ENCODE measurements around the gene CUL3. TPM values are rescaled to one million over a fixed set of nuclear protein-coding genes. Genes with fewer than 3 reads are reported as not detected.

Gene CUL3
- total RNA-seq, 2 experiments from 2014 or later: 115 TPM

GRCh38 chr2:224572338-224572737 lies 12.8 kb downstream of the CUL3 start:
- ChIA-PET CTCF (no interaction called here), POLR2A (interaction anchor here (1.5 kb wide), 1 partner anchor 35 kb away, joined by 3 read pairs; no protein-coding TSS in a partner anchor)
- H3K36me3 Mint-ChIP-seq (ENCODE audit: low read depth): peaks cover 15% of the 10 kb centered on the region
- H3K27me3 Mint-ChIP-seq: no peaks in the 10 kb centered on the region
- peaks cover 99% of the 10 kb centered on the region for H3K4me1 Mint-ChIP-seq (ENCODE audit: low read depth)
- Histone ChIP-seq H3K4me3 (ENCODE audit: low read length) (no peak overlapping the region), H3K9me3 (ENCODE audit: control insufficient read depth in 1 of 2, insufficient read depth in 1 of 2, low read length in 2 of 2) (peaks cover 0 to 1% of the 10 kb centered on the region in 2 experiments), H3K27me3 (ENCODE audit: control insufficient read depth in 1 of 2, insufficient read depth in 2 of 2, low read length in 2 of 2) (no peaks in the 10 kb centered on the region), H3K4me1 (ENCODE audit: insufficient read depth, low read length) (peaks cover 30% of the 10 kb centered on the region), H3K27ac (ENCODE audit: low read depth in 1 of 2, low read length in 2 of 2) (no peak overlapping the region), H3K36me3 (ENCODE audit: insufficient read depth, low read length) (no peaks in the 10 kb centered on the region)
- no peak overlapping the region for H3K4me3 Mint-ChIP-seq
- H3K27ac Mint-ChIP-seq: no peak overlapping the region
- TF ChIP-seq, protein P1, sequence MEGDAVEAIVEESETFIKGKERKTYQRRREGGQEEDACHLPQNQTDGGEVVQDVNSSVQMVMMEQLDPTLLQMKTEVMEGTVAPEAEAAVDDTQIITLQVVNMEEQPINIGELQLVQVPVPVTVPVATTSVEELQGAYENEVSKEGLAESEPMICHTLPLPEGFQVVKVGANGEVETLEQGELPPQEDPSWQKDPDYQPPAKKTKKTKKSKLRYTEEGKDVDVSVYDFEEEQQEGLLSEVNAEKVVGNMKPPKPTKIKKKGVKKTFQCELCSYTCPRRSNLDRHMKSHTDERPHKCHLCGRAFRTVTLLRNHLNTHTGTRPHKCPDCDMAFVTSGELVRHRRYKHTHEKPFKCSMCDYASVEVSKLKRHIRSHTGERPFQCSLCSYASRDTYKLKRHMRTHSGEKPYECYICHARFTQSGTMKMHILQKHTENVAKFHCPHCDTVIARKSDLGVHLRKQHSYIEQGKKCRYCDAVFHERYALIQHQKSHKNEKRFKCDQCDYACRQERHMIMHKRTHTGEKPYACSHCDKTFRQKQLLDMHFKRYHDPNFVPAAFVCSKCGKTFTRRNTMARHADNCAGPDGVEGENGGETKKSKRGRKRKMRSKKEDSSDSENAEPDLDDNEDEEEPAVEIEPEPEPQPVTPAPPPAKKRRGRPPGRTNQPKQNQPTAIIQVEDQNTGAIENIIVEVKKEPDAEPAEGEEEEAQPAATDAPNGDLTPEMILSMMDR (IDR thresholded peaks at IDR 0.05): no peak
- ATAC-seq (ENCODE audit: poor library complexity) (no peak), DNase-seq (no peak)
- intact Hi-C loops (cut with DNase I, micrococcal nuclease): no loop called here
- H3K9me3 Mint-ChIP-seq: peaks cover 4% of the 10 kb centered on the region

- no peaks in the 10 kb centered on the region for H3K27me3 Mint-ChIP-seq
- peaks cover 30% of the 10 kb centered on the region for H3K36me3 Mint-ChIP-seq (ENCODE audit: low read depth)
- Histone ChIP-seq H3K4me3 (ENCODE audit: low read length) (no peak overlapping the region), H3K36me3 (ENCODE audit: insufficient read depth, low read length) (peaks cover 6% of the 10 kb centered on the region), H3K9me3 (ENCODE audit: control insufficient read depth in 1 of 2, insufficient read depth in 1 of 2, low read length in 2 of 2) (peaks cover 0 to 5% of the 10 kb centered on the region in 2 experiments), H3K27ac (ENCODE audit: low read depth in 1 of 2, low read length in 2 of 2) (no peak overlapping the region), H3K27me3 (ENCODE audit: control insufficient read depth in 1 of 2, insufficient read depth in 2 of 2, low read length in 2 of 2) (no peaks in the 10 kb centered on the region), H3K4me1 (ENCODE audit: insufficient read depth, low read length) (peaks cover 26% of the 10 kb centered on the region)
- ChIA-PET POLR2A (no interaction called here), CTCF (interaction anchor here (1.1 to 1.2 kb wide), 2 partner anchors 10 to 39 kb away, joined by 3 read pairs; no protein-coding TSS in a partner anchor)
- intact Hi-C loops (cut with DNase I, micrococcal nuclease): no loop called here
- H3K27ac Mint-ChIP-seq: no peak overlapping the region
- TF ChIP-seq, protein P1 (IDR thresholded peaks at IDR 0.05): no peak
- peaks cover 4% of the 10 kb centered on the region for H3K9me3 Mint-ChIP-seq
- ATAC-seq (ENCODE audit: poor library complexity) (no peak), DNase-seq (no peak)
- peak overlapping the region; percentile 59 for H3K4me3 Mint-ChIP-seq
- H3K4me1 Mint-ChIP-seq (ENCODE audit: low read depth): peaks cover 80% of the 10 kb centered on the region
Measured at GRCh38 chr2:224570328-224570993, 14.7 kb downstream of the CUL3 start.

DNA sequence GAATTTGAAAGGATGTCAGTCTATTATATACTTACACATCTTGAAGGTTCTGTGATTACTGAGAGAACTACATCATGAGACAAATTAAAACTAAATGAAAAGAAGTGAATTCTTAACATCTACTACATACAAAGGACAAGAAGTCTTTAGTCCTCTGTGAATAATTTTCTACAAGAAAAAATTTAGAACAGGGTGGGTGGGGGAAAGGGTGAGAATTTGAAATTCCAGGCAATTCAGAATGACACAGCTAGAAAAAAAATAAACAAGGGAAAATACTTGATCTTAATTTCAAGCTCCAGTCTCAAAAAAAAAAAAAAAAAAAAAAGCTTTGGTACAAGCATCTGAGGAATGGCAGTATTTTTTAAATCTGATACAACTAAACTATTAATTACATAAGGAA lies 15.5 kb downstream of the CUL3 start:
- H3K36me3 ChIP-seq (ENCODE audit: insufficient read depth, low read length): peaks cover 6% of the 10 kb centered on the region
- no peak for ATAC-seq (ENCODE audit: poor library complexity)
- peaks cover 72% of the 10 kb centered on the region for H3K4me1 Mint-ChIP-seq (ENCODE audit: low read depth)
- peaks cover 23% of the 10 kb centered on the region for H3K4me1 ChIP-seq (ENCODE audit: insufficient read depth, low read length)
- ChIA-PET CTCF (interaction anchor here (1.1 to 1.2 kb wide), 2 partner anchors 9 to 38 kb away, joined by 3 read pairs; no protein-coding TSS in a partner anchor), POLR2A (no interaction called here)
- peaks cover 37% of the 10 kb centered on the region for H3K36me3 Mint-ChIP-seq (ENCODE audit: low read depth)
- no peaks in the 10 kb centered on the region for H3K27me3 ChIP-seq (ENCODE audit: control insufficient read depth in 1 of 2, insufficient read depth in 2 of 2, low read length in 2 of 2)
- intact Hi-C loops (cut with DNase I, micrococcal nuclease): no loop called here
- no peaks in the 10 kb centered on the region for H3K27me3 Mint-ChIP-seq
- DNase-seq: no peak
- TF ChIP-seq, protein P1 (IDR thresholded peaks at IDR 0.05): no peak
- H3K4me3 Mint-ChIP-seq: peak overlapping the region; percentile 15
- peaks cover 4% of the 10 kb centered on the region for H3K9me3 Mint-ChIP-seq
- peaks cover 0 to 5% of the 10 kb centered on the region in 2 experiments for H3K9me3 ChIP-seq (ENCODE audit: control insufficient read depth in 1 of 2, insufficient read depth in 1 of 2, low read length in 2 of 2)
- H3K4me3 ChIP-seq (ENCODE audit: low read length): no peak overlapping the region
- no peak overlapping the region for H3K27ac Mint-ChIP-seq
- no peak overlapping the region for H3K27ac ChIP-seq (ENCODE audit: low read depth in 1 of 2, low read length in 2 of 2)

All from CD4-positive, alpha-beta T cell (primary cell).